IPS DF 4.7 (cell line): ENCODE data around the gene IL18BP.

Source experiments
- DNase-seq: peaks from one replicate; pipeline ENCODE4 v3.0.0-alpha.2; 2013; ENCODE audit warnings: low spot score; ENCODE audit errors: extremely low read depth

The IL18BP gene

DNA sequence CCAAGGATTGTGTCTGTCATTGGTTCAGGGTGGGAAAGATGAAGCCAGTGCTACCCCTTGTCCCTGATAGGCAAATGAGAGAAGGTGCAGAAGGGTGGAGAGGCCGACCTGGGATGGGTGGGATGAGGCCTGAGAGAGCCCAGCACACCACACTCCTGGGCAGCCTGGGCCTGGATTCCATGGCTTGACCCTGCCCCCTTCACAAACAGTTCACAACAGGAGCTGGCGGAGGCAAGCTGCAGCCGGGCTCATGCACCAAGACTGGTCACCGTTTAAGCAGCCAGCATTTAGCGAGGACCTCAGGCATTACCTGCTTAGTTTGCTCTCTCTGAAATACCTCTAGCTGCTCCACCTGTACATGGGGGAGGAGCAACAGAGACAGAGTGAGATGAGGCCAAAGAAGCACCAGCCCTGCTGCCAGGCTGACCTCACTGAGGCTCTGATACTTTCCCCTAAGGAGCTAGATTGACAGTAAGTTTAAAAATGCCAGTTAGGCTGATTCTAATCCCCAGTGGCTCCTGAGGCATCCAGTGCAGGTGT lies 13.5 kb downstream of the IL18BP start:
- no peak for DNase-seq

DNA sequence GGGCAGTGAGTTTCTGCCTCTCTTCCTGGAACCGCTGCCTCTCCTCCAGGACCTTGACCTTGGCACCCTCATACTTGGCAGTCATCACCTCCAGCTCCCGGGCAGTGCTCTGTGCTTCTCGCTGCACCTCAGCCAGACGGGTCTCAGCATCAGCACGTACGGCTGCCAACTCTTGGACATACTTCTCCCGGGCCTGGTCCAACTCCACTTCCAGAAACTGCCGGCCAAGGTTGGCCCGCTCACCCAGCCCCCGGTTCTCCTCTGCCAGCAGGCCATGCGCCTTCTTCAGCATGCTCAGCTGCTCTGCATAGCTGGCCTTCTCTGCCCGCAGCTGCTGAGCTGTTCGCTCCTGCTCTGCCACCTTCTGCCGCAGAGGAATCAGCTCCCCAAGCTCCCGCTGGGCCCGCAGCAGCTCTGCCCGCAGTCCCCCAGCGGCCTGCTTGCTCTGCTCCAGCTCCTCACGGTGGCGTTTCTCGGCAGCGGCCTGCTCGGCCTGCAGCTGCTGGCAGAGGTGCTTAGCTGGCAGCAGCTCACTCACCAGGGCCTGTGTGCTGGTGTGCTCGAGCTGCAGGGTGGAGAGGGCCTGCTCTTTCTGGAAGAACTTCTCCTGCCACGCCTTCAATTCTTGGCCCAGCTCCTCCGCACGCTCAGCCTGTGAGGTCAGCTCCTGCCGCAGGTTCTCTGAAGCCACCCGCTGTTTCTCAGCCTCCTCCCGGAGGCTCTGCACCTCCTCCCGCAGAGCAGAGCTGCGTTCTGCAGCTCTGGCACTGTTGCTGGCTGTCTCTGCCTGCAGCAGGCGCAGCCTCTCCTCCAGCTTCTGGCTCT lies 14.4 kb downstream of the IL18BP start:
- no peak for DNase-seq

DNA sequence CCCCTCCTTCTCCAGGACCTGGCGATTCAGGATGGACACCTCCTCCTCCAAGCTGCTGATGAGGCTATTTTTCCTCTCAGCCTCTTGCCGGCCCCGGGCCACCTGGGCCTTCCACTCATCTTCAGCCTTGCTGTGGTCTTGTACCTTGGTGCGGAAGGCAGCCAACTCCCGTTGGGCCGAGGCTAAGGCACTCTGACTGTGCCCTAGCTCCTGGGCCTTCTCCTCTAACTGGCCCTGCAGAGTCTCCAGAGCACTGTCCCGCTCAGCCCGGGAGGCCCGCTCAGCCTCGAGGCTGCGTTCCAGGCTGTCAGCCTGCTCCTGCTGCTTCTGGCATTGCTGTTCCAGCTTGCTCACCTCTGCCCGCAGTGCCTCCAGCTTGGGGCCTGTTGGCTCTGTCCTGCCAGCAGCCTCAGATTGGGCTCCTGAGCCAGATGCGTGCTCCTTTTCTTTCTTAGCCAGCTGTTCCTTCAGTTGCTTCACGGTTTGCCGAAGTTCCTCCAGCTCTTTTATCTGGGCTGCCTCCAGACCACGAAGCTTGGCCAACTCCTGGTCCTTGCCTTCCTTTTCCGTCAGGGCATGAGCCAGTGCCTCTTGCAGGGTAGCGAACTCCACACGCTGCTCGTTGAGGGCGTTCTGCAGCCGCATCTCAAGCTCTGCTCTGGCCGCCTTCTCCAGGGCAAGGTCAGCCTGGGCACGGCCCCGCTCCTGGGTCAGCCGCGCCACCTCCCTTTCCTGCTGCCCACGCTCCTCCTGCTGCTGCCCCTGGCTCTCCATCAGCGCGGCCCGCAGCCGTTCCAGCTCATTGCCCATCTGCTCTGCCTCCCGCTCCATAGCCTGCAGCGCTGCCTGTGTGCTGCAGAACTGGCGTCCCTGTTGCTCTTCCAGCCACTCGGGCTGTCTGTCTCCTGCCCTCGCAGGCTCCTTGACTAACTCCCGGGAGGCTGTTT lies 15.3 kb downstream of the IL18BP start:
- DNase-seq, result no peak

DNA sequence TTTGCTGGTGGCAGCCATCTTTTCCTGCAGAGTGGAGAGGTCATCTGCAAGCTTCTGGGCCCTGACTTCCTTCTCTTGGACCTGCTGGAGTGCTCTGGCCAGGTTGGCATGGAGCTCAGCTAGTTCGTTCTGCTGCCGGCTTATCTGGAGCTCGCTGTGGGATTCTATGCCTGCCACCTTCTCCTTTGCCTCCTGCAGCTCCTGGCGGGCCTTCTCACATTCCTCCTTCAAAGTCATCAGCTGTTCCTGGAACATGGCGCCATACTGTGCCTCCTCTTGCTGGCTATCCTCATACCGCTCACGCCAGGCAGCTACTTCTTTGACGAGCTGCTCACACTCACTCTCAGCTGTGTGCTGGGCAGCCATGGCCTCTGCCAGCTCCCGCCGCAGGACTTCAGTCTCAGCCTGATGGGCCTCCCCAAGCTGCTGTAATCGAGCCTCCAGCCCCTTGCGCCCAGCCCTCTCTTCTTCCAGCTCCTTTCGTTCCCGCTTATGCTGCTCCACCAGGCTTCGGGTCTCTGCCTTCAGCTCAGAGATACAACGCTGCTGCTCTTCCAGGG lies 16.1 kb downstream of the IL18BP start:
- no peak for DNase-seq

DNA sequence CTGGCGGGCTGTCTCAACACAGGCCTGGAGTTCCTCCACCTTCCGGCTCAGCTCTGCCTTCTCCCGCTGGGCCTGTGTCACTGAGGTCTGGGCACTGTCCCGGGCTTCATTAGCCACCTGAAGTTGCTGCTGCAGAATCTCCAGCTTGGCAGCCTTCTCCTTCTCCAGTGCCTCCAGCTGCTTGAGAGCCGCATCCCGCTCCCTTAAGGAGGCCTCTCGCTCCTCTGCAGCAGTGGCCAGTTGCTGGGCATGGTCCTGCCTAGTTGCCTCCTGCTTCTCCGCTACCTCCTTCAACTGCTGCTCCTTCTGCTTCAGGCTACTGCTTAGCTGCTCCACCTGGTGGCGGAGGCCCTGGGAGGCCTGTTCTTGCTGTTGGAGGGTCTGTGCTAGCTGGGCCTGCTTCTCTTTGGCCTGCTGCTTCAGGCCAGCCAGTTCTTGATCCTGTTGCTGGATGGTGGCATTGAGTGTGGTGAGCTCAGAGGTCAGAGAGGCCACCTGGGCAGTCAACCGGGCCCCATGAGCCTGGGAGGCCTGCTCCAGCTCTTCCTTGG lies 16.9 kb downstream of the IL18BP start:
- no peak for DNase-seq

DNA sequence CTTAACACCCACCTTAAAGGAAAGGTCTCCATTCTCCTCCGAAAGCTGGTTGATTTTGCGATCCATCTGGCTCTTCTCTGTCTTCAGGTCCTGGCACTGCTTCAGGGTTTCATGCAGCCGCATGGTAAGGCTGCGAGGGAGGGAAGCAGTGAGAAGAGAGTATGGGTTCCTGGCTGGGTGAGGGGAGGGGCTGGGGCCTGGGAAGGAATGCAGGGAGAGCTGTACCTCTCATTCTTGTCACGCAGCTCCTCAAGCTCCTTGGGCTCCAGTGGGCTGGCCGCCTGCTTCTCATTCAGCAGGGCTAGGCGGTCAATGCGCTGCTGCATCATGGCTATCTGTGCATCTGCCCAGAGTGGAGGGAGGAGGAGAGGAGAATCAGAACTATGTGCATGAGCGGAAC lies 19.5 kb downstream of the IL18BP start:
- DNase-seq, result no peak

DNA sequence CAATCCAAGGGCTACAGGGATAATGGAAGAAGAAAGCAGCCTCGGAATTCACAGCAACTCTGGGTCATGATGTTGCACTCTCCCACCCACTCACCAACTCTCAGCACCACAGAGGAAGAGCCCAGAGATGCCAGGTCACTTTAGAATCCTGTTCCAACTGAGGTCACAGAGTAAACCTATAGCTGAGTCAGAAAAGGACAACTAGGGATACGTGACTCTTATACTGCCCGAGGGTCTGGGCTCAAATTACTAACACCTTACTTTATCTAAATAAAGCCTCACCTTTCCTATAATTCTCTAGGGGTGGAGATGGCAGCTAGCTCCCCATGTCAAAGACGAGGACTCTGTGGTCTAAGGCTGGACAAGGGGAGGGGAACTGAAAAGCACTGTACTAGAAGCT lies 24.6 kb downstream of the IL18BP start:
- no peak for DNase-seq

DNA sequence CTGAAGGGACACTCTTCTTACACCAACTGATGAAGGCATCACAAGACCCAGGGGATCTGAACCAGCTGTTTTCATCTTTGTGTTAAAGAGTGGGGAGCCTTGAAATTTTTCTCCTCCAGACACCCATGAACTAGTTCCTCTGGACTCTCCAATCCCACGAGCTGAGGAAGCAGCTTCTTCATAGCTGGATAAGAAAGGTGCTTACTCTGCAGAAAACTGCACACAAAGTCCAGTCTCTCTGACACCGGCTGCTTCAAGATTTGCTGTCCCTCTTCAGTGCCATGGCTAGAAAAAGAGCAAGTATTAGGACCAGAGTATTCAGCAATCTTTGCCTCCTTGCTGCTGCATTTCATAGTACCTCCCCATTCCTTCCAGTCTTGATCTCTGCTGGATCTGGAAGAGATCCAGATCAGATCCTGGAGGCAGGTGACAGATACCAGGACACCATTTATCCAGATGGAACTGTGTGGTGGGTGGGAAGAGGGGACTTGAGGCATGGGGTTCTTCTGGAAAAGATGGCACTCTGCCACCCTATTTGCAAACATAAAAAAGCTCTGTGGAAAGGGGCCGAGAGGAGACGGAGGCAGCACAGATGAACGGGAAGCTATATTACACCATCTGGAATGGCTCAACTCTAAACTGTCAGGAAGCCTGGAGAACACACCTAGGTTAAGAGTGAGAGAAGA lies 25.5 kb downstream of the IL18BP start:
- no peak for DNase-seq

DNA sequence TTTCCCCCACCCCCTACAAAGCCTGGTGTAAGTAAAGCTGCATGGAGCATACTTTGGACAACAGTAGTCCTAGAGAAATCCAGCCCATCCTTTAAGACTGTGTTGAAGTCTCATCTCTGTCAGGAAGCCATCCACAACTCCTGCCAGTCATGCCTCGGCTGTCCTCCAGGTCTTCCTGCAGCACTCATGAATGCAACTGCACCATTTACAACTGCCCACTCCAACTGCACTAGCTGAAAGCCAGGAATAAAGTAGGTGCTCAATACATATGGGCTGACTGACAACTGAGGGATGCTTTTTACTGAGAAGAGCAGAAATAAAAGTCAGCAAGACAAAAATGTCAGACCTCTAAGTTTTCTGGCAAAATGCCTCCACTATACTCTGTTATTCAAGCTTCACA lies 27.4 kb downstream of the IL18BP start:
- DNase-seq, result no peak

DNA sequence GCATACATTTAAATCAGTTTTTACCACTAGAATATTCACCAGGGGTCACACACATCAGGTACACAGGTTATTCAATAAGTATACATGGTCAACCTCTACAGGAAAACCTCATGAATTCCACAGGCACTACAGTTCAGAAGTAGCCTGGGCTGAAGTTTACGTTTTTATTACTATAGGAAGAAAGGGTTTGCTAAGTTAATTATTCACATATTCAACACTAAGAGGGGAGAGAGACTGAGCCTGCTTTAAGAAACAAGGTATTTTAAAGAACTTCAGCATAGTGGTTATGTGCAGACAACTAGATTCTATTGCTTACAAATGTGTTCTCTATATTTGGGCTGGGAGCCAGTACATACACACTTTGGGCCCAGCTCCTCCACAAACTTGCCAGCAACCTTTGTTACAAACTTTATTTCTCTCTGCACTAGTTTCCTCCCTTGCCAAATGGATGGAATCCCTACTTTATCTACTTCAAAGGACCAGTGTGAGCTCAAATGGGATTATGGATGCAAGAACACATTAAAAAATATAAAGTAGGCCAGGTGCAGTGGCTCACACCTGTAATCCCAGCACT lies 31.9 kb downstream of the IL18BP start:
- DNase-seq, result no peak

DNA sequence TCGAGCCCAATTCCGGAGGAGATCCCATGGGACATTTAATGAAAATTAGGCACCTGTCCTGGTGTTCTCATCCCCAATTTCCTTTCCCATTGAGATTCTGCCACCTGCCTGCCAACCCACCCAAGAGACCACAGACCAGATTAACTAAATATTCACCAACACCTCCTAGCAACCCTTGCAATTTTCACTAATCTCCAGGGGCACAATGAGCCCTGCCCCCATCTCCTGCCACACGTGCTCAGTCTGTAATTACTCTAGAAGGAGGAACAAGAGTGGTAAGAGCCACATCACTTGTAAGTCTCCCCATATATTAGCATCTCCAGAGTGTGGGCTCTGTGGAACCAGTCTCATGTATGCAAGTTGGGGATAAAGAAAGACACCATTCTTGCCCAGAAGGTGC lies 38.0 kb downstream of the IL18BP start:
- no peak for DNase-seq

DNA sequence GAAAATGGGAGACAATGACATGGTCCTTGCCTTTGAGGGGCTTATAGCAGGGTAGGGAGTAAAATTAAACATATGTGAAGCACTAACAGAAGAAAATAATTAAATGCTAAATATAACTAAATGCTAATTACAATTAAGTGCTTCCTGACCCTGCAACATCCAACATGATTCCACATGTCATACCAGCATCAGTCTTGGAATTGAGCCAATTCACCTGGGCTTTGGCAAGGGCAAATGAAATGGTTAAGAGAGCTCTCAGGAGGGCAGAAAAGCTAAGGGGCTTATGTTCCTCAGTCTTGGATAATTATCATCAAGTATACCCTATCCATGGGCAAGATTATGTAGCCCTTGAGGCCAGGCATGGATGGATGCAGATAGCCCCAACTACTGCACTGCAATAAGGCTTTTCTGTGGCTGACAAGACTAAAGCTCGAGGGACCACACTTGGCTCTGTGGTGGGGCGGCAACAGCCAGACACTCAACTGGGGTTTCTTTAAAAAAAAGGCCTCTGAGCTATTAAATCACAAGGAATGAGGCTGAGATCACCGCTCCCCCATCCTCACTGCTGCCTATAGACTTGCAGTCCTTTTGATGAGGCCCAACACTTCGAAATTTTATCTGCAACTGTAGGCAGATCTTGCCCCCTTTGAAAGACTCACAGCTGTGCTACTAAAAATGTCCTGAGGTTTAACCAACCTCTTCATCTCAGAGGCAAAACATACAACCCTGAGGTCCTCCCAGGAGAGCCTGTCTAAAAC lies 39.0 kb downstream of the IL18BP start:
- no peak for DNase-seq

DNA sequence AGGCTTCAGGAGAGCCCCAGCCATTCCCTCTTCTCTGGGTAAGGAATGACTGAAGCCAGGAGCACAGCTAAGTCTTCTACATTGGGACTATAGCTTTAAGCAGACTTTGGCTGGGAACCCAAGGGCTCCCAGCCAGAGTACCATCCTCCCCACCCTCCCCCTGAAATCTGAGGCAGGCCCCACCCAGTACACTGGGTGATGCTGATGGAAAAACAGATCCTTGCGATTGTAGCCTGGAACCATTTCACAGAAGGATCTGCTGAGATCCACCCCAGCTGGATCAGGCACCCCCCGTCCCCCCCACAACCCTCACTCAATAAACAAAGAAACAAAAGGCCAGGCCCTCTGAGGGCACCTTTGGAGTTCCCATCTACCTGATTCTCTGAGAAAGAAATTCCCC lies 39.8 kb downstream of the IL18BP start:
- no peak for DNase-seq

DNA sequence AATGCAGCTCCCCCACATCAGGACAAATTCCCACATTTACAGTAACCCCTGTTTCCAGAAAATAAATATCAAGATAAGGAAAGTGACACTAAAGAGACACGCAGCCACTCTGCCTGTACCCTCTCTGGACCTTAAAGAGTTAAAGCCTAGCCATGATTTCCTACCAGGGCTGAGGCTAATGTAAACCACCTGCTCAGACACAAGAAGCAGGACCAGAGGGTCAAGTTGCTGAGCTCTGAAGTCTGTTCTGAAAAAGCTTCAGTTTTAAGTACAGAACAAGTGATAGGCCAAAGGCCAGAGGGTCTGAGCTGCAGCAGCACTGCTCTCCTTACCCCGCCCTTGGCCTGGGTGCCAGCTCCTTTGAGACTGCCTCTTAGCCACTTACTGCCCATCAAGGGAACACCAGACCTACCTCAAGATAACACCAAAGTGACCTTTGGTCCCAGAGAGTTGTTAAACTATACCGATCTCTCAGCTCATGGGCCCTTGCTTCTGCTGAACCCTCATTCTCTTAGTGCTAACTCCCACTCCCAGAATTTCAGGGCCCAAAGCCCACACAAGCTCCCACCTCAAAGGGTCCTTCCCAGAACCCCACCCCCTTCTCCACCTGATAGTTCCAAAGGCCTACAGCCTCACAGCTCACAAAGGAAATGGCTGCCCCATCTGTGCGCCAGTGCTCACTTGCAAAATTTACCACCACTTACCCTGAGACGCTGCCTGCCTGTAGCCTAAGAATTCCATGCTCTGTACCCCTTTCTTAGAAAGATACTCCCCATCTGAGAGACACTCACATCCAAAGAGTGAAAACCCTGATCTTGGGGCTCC lies 40.5 kb downstream of the IL18BP start:
- DNase-seq, result no peak

DNA sequence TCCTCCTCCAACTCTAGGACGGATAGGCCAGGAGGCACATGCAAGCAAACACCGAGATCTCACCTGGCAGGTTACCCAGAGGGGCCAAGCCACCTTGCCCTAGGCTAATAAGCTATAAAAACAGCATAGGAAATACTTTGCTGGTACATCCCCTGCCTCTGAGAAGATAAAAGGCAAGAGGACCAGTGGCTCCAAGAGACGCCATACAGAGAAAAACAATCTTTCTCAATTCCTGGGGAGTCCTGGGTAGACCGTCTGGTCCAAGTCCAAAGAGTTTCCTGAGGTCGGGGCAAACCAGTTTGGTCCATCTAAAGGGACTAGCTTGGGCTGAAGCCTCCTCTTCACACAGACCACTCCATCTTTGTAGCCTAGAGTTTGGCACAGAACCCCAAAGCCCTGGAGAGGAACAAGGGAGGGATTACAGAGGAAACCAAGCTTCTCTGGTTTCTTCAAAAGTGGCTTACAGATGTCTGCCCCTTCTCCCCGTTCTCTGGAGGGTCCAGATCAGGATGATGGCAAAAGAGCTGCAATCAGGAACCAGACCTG lies 41.2 kb downstream of the IL18BP start:
- no peak for DNase-seq

DNA sequence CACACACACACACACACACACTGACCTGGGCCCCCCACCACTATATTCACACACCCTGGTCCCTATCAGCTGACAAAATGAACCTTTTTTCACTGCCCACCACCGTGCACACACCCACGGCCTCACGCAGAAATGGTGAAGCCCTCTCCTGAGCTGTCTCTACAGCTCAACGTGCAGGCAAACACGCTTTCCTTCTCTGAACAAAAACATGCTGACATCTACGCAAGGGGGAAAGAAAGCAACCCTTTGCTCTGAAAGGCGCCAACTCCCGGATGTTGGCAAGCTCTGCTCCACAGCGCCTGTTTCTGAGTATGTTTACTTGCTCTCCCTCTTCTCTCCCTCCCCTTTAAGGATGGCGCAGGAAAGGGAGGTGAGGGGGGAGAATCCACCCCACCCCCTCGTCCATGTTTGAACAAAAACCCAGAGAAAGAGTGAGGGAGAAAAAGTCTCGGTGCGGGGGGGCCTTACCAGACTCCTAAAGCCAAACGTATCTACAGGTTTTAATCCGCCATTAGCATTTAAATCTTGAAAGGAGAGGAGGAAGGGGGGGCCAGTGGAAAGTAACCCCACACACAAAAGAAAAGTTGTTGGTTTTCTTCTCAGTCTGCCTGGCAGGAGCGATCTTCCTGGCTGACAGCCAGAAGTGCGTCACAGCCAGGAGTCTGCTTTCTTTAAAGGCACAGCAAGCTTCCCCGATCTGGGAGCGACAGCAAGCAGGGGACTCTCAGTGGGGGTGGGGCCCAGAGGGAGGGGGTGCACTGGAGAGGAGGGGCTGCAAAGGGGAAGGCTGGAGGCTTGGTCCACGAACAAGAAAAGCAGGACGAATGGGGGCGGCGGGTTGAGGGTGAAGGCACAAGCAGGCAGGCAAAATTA lies 42.0 kb downstream of the IL18BP start:
- DNase-seq, result no peak

DNA sequence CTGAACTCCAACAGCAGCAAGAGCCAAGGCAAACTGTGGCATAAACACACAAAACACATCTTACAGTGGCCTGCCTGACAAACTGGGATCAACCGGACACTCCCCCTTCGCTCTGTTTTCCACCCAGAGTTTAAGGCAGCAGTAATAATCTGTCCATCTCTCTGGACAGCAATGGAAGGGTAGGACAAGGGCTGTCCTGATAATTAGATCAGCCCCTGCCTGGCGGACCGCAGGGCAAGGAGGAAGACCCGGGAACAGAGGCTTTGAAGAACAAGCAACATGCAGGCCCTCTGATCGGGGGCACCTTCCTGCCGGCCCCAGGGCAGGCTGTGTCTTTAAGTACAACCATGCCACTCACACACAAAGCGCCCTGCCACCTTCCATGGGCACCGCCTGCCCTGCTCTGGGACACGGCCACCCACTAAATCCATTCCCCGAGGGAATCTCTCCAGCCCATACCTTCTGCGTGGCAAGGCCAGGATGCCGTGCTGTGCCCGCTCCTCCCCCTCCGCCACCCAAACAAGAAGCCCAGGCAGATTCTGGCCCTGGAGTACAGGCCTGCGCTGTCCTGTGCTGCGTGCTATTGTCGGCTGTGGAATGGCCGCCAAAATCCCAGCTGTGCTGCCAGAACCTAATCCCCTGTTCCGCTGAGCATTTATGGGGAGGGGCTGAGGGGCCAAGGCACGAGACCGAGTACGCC lies 42.8 kb downstream of the IL18BP start:
- DNase-seq, result no peak
